ENCODE results near the gene RERE.

The RERE gene

DNA sequence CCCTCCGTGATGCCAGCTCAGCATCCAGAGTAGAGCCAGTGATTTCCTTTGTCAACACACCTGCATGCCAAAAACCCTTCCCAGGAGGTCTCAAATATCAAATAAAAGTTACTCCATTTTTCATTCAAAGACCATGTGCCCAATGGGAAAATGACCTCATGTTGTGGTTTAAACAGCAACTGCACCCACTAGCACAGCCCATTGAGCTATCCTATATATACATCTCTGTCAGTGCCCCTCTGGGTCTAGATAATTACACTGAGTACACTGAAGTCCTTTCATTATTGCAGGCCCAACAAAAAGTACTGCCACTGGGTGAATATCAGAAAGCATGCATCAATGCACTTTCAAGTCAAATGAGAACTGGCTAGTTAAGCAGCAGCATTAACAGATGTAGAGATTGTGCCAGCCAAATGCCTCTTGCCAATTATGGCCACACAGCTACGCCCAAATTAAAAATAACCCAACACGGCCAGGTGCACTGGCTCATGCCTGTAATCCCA is 381.8 kb downstream of the RERE start:
- no peak for DNase-seq

DNA sequence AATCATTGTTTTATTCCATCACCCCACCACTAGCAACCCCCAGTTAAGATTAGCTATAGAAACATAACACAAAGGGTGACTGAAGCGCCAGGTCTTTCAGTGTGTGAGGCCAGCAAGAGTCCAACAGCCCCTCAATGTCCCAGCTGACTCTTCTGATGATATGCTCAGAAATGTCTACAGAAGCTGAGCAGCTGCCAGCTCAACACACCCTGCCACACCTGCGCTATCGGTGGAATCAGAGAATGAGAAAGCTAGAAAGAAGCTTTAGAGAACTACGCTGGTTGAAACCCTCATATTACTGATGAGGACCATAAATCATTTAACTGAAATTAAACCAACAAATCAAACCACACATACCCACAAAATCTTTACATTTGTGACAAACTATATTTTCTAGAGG is 383.3 kb downstream of the RERE start:
- no peak for DNase-seq

DNA sequence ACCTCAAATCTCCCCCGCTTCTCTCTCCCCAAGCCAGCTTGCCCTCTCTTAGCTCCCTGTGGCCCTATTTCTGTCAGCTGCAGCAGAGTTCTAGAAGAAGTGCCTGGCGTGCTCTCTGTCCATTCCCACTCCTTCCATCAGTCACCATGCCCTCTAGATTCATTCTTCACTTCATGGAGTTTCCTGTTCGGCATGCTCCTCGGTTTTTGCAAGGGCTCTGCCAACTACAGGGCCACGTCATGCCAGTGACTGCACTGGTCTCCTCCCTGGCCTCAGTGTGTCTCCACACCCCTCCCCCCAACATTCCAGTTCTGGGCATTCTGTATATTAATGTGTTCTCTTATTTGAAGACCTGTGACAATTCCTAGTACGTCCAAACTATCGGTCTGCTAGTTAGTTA is 385.7 kb downstream of the RERE start:
- DNase-seq, result no peak

- peak; percentile 32 for DNase-seq
These were observed 386.4 kb downstream of the RERE start for GRCh38 chr1:8431019-8431418.

DNA sequence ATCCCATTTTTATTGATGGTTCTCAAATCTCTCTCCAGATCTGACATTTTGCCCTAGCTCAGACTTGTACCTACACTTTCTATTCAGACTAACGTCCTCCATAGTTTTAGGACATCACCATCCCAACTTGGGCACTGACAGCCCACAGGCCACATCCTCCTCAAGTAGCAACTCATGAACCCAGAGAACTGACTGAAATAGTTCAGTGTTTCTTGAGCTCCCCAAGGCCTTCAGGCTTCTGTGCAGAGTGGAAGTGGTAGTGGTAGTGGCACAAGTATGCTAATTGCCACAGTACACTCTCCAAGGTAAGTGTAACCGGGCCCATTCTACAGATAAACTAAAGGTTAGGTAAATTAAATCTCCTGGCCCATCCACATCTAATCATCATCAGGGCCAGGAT is 387.0 kb downstream of the RERE start:
- DNase-seq, result no peak

GRCh38 chr1:8429549-8430110 is 387.8 kb downstream of the RERE start:
- no peak for DNase-seq

DNA sequence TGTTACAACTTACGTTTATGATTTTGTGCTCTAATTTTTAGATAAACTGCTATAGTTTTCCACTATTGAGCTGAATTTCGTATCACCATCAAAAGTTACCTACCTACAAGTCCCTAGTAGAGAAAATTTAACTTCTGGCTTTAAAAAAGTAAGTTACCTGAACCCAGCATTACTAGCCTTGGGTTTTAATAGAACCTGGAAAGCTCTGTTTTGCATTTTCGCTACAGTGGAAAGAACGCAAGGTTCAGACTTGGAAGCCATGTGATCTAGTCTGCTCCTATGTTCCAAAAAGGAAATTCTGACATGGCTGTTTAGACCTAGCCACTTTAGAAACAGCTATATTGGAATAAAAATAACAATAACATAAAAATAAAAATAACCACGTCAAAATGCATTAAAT is 389.0 kb downstream of the RERE start:
- DNase-seq, result no peak

DNA sequence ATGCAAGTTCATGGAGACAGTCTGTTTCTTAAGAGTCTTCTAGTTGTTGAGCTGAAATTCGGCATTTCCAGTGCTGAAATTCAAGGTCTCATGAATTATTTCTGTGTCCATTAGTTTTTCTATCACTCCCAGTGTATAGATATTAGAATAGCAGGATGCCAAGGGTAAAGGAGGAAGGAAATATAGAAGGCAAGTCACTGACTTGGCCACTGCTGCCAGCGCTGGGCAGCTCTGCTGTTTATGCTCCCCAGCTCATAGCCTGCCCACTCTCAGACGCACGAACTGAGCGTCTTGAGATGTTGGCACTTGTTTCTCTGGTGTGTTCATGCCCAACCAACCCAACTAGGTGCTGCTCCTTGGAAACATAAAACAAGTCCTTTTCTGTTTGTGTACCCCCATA is 389.5 kb downstream of the RERE start:
- no peak for DNase-seq

- peak; percentile 20 for DNase-seq
These were observed 389.9 kb downstream of the RERE start for GRCh38 chr1:8427493-8427892.

DNA sequence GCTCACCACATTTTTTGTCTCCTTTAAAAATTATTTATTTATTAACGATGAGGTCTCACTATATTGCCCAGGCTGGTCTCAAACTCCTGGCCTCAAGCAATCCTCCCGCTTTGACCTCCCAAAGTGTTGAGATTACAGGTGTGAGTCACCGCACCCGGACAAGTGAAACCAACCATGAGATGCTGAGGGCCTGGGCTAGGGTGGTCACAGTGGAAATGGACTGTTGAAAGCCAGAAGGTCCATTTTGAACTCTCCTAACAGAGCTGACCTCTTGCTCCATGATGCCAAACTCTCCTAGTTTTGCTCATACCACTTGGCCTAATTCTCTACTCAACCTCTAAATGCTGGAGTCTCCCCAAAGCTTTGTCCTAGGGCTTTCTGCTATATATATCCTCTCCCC is 390.4 kb downstream of the RERE start:
- DNase-seq, result no peak

DNA sequence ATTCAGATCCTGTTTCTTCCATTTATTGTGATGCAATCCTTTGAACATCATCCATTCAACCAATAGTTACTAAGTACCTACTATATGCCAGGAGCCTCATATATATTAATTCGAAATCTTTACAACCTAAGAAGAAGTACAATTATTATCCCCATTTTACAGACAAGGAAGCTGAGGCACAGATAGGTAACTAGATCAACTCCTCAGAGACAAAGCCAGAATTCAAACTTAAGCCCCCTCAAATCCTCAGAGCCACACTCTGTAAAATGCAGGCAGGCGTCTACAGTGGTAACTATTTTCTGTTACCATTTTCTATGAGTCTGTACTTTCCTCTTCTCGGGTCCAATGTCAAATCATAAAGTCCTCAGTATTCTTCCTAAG is 391.7 kb downstream of the RERE start:
- DNase-seq, result no peak

DNA sequence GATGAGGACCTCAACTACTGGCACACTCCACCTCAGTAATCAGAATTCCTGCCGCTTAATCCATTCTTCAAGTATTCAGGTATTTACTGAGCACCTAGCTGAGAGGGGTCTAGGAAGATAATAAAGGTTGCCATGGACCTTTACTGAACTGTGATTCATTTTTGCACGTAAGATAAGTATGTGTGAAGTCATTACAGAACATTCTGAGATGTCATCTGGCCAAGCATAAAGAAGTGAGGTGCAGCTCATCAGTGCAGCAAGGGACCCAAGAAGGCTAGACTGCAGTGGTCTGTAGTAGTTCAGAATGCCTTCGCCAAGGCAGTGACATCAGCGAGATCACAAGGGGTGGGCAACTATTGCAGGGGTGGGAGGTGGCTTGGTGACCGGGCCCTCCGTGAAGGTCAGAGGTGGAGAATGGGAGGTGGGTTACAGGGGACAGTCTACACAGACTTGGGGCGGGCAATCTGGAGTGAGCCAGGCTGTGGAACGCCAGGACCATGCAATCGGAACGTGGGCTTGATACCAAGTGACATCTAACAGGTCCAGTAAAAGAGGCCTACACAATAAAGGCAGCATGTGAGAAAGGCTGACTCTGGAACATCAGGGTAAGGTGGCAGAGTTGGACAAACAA is 392.2 kb downstream of the RERE start:
- no peak for DNase-seq

- DNase-seq, result peak; percentile 43
These were observed 392.8 kb downstream of the RERE start for GRCh38 chr1:8424539-8425116.

DNA sequence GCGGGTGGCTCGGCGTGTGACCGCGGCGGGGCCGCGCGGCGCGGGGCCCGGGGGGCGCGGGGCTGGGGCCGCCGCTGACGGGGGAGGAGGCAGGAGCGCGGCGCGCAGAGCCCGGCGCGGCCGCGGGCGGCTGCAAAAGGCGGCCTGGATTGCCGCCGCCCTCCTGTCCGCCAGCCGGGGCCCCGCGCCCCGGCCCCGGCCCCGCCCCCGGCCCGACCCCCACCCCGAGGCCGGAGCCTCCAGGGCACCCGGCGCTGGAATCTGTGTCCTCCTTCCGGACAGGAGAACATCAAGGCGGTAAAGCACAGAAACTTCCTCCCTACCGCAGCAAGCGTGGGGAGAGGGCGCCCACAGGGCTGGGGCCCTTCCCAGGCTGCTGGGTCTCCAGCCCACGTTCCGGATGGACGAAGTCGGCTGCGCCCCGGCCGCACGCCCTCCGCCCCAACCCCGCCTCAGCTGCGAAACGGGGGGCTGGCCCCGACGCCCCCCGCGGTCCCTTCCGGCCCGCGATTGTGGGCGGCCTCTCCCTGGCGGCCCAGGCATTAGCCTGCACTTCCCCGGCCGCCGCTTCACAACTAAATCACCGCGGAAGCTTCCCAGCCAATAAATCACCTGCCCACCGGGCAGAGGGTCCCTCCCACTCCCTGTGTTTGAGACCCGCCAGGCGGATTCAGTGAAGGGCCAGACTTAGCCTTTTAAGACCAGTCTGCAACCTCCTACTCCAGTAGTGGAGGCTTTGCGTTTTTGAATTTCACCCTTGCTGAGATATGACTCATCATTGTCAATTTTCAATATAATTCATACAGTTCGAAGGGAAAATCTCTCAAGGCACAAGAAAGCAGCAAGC is 393.5 kb downstream of the RERE start:
- peak; percentile 36 for DNase-seq

DNA sequence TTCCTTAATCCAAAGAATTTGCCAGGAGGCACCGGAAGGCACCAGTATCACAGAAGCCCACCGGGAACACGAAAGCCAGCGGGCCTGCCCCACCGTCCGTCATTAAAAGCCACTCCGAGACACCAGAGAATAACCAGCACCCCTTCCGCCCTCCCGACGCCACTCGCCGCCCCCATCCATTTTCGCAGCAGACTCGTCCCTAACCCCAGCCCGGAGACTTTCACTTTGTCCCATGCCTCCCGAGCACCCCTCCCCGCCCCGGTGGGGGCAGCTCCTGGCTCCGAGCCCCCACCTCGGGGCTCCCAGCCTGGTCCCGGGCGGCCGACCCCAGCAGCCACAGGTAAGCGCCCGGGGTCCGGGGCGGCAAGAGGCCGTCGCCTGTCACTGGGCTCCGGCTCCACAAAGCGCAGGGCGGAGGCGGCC is 394.2 kb downstream of the RERE start:
- DNase-seq, result peak; percentile 26

GRCh38 chr1:8422510-8423268 is 394.8 kb downstream of the RERE start:
- no peak for DNase-seq

DNA sequence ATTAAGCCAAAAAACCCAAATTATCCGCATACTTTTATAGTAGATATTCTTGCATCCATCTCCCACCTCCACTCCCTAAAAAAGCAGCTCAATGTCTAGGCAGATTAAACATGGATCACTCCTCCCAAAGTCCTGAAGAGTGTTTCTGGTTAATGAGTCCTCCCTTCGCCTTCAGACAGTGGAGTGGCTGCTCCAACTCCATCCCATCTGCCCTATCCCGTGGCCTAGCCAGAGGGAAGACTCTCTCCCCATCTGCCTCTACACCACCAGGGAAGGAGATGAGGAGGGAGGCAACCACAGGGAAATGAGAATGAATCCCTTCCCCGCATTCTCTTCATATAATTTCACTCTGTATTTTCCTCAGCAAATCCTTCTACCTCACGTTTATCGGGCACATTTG is 395.7 kb downstream of the RERE start:
- DNase-seq, result no peak

- no peak for DNase-seq
These were observed 397.1 kb downstream of the RERE start for GRCh38 chr1:8420318-8420717.

DNA sequence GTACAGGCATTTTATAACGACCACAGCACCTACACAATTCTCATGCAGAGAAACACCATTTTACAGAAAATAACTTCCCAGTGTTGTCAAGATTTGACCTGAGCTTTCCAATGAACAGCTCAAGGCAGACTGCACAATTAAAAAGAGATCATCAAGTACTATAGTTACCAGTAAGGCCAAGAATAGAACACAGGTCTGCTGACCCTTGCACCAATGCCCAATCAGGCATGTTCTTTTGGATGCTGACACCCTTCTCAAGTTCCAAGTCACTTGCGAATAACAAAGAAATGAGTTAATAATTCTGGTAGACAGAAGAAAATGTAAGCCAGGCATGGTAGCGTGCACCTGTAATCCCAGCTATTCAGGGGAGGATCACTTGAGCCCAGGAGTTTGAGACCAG is 397.6 kb downstream of the RERE start:
- DNase-seq, result no peak

DNA sequence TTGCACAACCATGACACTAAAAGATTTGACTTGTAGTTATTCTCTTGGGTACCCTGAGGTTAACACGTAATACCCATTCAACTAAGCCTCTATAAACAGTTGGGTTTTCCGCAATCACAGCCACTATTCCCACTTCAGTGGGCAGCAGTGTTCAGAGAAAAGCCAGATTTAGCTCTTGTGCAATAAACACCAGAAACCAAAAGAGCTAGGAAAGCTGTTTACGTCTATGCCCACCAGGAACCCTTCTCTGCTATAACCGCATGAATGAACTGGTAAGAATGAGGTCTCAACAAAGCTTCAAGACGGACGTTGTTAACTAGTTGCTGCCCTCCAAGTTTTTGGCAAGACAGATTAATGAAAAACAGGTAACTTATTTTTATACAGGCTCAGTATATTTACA is 398.3 kb downstream of the RERE start:
- no peak for DNase-seq

DNA sequence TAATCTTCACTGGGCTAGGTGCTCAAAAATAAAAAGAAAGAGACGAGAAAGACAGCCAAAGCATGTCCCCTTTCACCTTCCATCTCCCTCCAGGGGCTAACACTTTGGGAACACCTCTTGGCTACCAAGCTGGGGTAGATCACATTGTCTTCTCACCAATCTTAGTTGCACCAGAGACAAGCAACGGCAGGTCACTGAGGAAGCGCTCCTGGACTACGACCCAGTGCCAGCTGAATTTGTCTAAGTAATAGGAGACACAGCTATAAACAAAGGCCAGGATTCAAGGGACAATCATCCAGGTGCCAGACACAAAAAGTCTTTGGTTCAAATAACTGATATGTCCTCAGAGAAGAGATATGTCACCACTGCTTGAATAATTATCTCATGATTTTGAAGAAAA is 399.1 kb downstream of the RERE start:
- DNase-seq, result no peak

GRCh38 chr1:8417625-8418024 is 399.8 kb downstream of the RERE start:
- no peak for DNase-seq

- no peak for DNase-seq
These were observed 400.6 kb downstream of the RERE start for GRCh38 chr1:8416881-8417280.

Data from activated gamma-delta T cell treated with Interleukin-2 at 50 U/mL for 16 hours (primary cell).